ENCODE results near the gene NGFR.

NGFR gene

GRCh38 chr17:49456183-49456965, 38.7 kb upstream of the NGFR start:
- Histone ChIP-seq H3K4me1 (ENCODE audit: control insufficient read depth, insufficient read depth, low read length) (no peaks in the 10 kb centered on the region), H3K36me3 (ENCODE audit: control insufficient read depth in 2 of 2, insufficient read depth in 2 of 2, low read length in 2 of 2) (no peaks in the 10 kb centered on the region), H3K27ac (ENCODE audit: low read length) (no peak overlapping the region), H3K9ac (ENCODE audit: low read length in 2 of 2) (no peak overlapping the region), H3K9me3 (ENCODE audit: control insufficient read depth in 2 of 2, low read length in 2 of 2) (no peaks in the 10 kb centered on the region), H3K4me3 (ENCODE audit: low read length in 2 of 2) (no peak overlapping the region), H3K27me3 (ENCODE audit: control insufficient read depth in 1 of 2, insufficient read depth in 2 of 2, low read length in 2 of 2) (peaks cover 23% of the 10 kb centered on the region in 2 donors)

DNA sequence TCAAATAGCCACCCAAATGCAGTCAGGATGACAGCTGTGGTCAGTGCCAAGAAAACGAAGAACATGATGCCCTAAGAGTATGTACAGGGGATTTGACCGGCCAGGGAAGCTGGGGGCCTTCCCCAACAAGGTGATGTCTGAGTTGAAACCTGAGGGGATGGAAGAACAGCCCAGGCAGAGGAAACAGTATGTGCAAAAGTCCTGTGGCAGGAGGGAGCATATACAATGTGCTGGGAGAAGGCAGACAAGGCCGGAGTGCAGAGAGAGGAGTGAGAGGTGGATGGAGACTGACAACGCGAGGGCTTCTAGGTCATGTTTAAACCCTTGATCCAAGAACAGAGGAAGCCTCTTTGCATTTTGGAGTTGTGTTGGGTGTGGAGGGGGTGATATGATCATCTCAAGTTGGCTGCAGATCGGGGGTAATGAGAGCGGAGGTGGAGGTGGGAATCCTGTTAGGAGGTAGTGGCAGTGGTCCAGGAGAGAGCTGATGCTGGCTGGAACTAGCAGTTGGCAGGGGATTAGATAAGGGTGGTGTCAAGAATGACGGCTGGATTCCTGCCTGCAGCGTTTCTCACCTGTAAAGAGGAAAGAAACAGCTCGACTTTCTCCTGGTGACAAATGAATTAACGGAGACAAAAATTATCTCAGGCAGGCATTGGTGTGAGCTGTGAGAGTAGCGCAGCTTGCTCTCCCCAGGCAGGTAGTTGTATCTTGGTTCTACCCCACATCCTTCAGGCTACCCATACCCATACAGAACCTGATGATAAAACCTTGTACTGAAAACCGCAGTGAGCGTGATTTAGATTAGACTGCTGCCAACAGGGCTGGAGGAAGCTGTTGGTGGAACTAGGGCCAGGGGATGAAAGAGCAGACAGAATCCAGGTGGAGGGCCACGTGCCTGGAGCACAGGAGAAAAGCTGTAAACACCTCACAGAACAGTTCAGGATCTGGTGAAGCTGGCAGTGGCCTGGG, 37.2 kb upstream of the NGFR start:
- H3K27ac ChIP-seq (ENCODE audit: low read length): no peak overlapping the region
- H3K9ac ChIP-seq (ENCODE audit: low read length in 2 of 2): no peak overlapping the region
- H3K4me1 ChIP-seq (ENCODE audit: control insufficient read depth, insufficient read depth, low read length): no peaks in the 10 kb centered on the region
- H3K36me3 ChIP-seq (ENCODE audit: control insufficient read depth in 2 of 2, insufficient read depth in 2 of 2, low read length in 2 of 2): no peaks in the 10 kb centered on the region
- peaks cover 23 to 26% of the 10 kb centered on the region in 2 donors for H3K27me3 ChIP-seq (ENCODE audit: control insufficient read depth in 1 of 2, insufficient read depth in 2 of 2, low read length in 2 of 2)
- H3K9me3 ChIP-seq (ENCODE audit: control insufficient read depth in 2 of 2, low read length in 2 of 2): no peaks in the 10 kb centered on the region
- no peak overlapping the region for H3K4me3 ChIP-seq (ENCODE audit: low read length in 2 of 2)

GRCh38 chr17:49459401-49459984, 35.6 kb upstream of the NGFR start:
- H3K4me3 ChIP-seq (ENCODE audit: low read length in 2 of 2): no peak overlapping the region
- no peak overlapping the region for H3K27ac ChIP-seq (ENCODE audit: low read length)
- no peak overlapping the region for H3K9ac ChIP-seq (ENCODE audit: low read length in 2 of 2)
- H3K9me3 ChIP-seq (ENCODE audit: control insufficient read depth in 2 of 2, low read length in 2 of 2): peaks cover 6 to 7% of the 10 kb centered on the region in 2 donors
- H3K27me3 ChIP-seq (ENCODE audit: control insufficient read depth in 1 of 2, insufficient read depth in 2 of 2, low read length in 2 of 2): peaks cover 26 to 29% of the 10 kb centered on the region in 2 donors
- no peaks in the 10 kb centered on the region for H3K4me1 ChIP-seq (ENCODE audit: control insufficient read depth, insufficient read depth, low read length)
- H3K36me3 ChIP-seq (ENCODE audit: control insufficient read depth in 2 of 2, insufficient read depth in 2 of 2, low read length in 2 of 2): no peaks in the 10 kb centered on the region

- no peaks in the 10 kb centered on the region for H3K36me3 ChIP-seq (ENCODE audit: control insufficient read depth in 2 of 2, insufficient read depth in 2 of 2, low read length in 2 of 2)
- no peak overlapping the region for H3K9ac ChIP-seq (ENCODE audit: low read length in 2 of 2)
- no peak overlapping the region for H3K27ac ChIP-seq (ENCODE audit: low read length)
- H3K27me3 ChIP-seq (ENCODE audit: control insufficient read depth in 1 of 2, insufficient read depth in 2 of 2, low read length in 2 of 2): peaks cover 26 to 28% of the 10 kb centered on the region in 2 donors
- no peak overlapping the region for H3K4me3 ChIP-seq (ENCODE audit: low read length in 2 of 2)
- H3K9me3 ChIP-seq (ENCODE audit: control insufficient read depth in 2 of 2, low read length in 2 of 2): peaks cover 6 to 7% of the 10 kb centered on the region in 2 donors
- H3K4me1 ChIP-seq (ENCODE audit: control insufficient read depth, insufficient read depth, low read length): no peaks in the 10 kb centered on the region
These were observed 34.7 kb upstream of the NGFR start for GRCh38 chr17:49460401-49460800.

- Histone ChIP-seq H3K9ac (ENCODE audit: low read length in 2 of 2) (no peak overlapping the region), H3K27me3 (ENCODE audit: control insufficient read depth in 1 of 2, insufficient read depth in 2 of 2, low read length in 2 of 2) (peaks cover 28 to 31% of the 10 kb centered on the region in 2 donors), H3K27ac (ENCODE audit: low read length) (no peak overlapping the region), H3K4me1 (ENCODE audit: control insufficient read depth, insufficient read depth, low read length) (no peaks in the 10 kb centered on the region), H3K36me3 (ENCODE audit: control insufficient read depth in 2 of 2, insufficient read depth in 2 of 2, low read length in 2 of 2) (no peaks in the 10 kb centered on the region), H3K9me3 (ENCODE audit: control insufficient read depth in 2 of 2, low read length in 2 of 2) (peaks cover 6 to 7% of the 10 kb centered on the region in 2 donors), H3K4me3 (ENCODE audit: low read length in 2 of 2) (no peak overlapping the region)
These were observed 33.5 kb upstream of the NGFR start for GRCh38 chr17:49461580-49461979.

DNA sequence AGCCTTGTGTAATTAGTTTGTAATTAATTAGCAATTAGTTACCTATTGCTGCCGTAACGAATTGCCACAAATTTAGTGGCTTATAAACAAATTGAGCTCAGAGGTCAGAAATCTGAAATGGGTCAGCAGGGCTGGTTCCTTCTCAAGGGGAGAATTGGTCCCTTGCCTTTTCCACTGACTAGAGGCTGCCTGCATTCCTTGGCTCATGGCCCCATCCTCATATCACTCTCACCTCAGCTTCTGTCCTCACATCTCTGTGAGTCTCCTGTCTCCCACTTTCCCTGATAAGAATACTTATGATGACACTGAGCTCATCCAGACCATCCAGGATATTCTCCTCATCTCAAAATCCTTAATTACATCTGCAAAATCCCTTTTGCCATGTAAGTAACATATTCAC, 31.0 kb upstream of the NGFR start:
- Histone ChIP-seq H3K4me3 (ENCODE audit: low read length in 2 of 2) (no peak overlapping the region), H3K9me3 (ENCODE audit: control insufficient read depth in 2 of 2, low read length in 2 of 2) (peaks cover 6 to 7% of the 10 kb centered on the region in 2 donors), H3K27ac (ENCODE audit: low read length) (no peak overlapping the region), H3K36me3 (ENCODE audit: control insufficient read depth in 2 of 2, insufficient read depth in 2 of 2, low read length in 2 of 2) (no peaks in the 10 kb centered on the region), H3K9ac (ENCODE audit: low read length in 2 of 2) (no peak overlapping the region), H3K4me1 (ENCODE audit: control insufficient read depth, insufficient read depth, low read length) (no peaks in the 10 kb centered on the region), H3K27me3 (ENCODE audit: control insufficient read depth in 1 of 2, insufficient read depth in 2 of 2, low read length in 2 of 2) (peaks cover 24 to 27% of the 10 kb centered on the region in 2 donors)

- no peak overlapping the region for H3K9ac ChIP-seq (ENCODE audit: low read length in 2 of 2)
- no peaks in the 10 kb centered on the region for H3K36me3 ChIP-seq (ENCODE audit: control insufficient read depth in 2 of 2, insufficient read depth in 2 of 2, low read length in 2 of 2)
- no peak overlapping the region for H3K27ac ChIP-seq (ENCODE audit: low read length)
- H3K27me3 ChIP-seq (ENCODE audit: control insufficient read depth in 1 of 2, insufficient read depth in 2 of 2, low read length in 2 of 2): peaks cover 25 to 33% of the 10 kb centered on the region in 2 donors
- H3K4me1 ChIP-seq (ENCODE audit: control insufficient read depth, insufficient read depth, low read length): peaks cover 13% of the 10 kb centered on the region
- H3K9me3 ChIP-seq (ENCODE audit: control insufficient read depth in 2 of 2, low read length in 2 of 2): peaks cover 6 to 7% of the 10 kb centered on the region in 2 donors
- no peak overlapping the region for H3K4me3 ChIP-seq (ENCODE audit: low read length in 2 of 2)
These were observed 29.7 kb upstream of the NGFR start for GRCh38 chr17:49465331-49465903.

GRCh38 chr17:49466436-49466835, 28.7 kb upstream of the NGFR start:
- peaks cover 18 to 32% of the 10 kb centered on the region in 2 donors for H3K27me3 ChIP-seq (ENCODE audit: control insufficient read depth in 1 of 2, insufficient read depth in 2 of 2, low read length in 2 of 2)
- H3K4me3 ChIP-seq (ENCODE audit: low read length in 2 of 2): no peak overlapping the region
- H3K36me3 ChIP-seq (ENCODE audit: control insufficient read depth in 2 of 2, insufficient read depth in 2 of 2, low read length in 2 of 2): no peaks in the 10 kb centered on the region
- no peak overlapping the region for H3K27ac ChIP-seq (ENCODE audit: low read length)
- H3K9ac ChIP-seq (ENCODE audit: low read length in 2 of 2): no peak overlapping the region
- peaks cover 6 to 7% of the 10 kb centered on the region in 2 donors for H3K9me3 ChIP-seq (ENCODE audit: control insufficient read depth in 2 of 2, low read length in 2 of 2)
- peaks cover 17% of the 10 kb centered on the region for H3K4me1 ChIP-seq (ENCODE audit: control insufficient read depth, insufficient read depth, low read length)

DNA sequence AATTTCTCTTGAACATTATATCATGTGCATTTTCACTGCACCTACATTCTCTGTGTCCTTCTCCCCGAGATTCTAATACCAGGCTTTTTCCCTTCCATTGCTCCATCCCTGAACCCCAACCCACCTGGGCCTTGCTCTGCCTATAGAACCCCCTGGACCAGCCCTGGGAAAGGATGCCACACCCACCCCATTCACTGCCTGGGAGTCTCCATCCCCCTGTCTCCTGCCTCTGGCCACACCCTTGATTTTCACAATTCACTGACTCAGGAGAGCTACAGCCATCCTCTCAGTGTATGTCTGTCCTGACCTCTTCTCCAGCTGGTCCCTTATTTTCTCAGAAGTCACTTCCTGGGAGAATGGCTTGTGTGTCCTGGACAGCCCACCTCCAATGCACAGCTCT, 27.9 kb upstream of the NGFR start:
- no peak overlapping the region for H3K9ac ChIP-seq (ENCODE audit: low read length in 2 of 2)
- H3K27me3 ChIP-seq (ENCODE audit: control insufficient read depth in 1 of 2, insufficient read depth in 2 of 2, low read length in 2 of 2): peaks cover 21 to 38% of the 10 kb centered on the region in 2 donors
- H3K9me3 ChIP-seq (ENCODE audit: control insufficient read depth in 2 of 2, low read length in 2 of 2): peaks cover 6 to 7% of the 10 kb centered on the region in 2 donors

DNA sequence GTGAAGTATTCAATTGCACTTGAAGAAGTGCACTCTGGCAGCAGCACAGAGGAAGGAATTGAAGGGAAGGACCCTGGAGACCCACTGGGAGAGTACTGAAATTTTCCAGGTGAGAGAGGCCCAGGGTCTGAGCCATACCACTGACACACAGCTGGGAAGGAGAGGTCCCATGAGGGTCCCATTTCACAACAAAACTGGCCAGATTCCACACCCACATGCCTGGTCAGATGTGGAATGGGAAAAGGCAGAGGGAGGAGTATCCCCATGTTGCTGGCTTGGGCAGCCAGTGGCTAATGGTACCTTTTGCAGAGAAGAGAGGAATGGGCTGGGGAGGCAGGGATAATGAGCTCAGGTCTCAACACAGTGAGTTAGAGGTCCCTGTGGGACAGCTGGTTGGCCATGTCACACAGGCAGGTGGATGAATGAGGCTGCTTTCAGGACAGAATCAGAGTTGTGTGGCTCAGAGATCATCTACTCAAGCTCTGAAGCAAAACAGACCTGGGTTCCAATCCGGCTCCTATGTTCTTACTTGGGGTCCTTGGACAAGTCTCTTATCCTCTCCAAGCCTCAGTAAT, 26.2 kb upstream of the NGFR start:
- Histone ChIP-seq H3K9ac (ENCODE audit: low read length in 2 of 2) (no peak overlapping the region), H3K27me3 (ENCODE audit: control insufficient read depth in 1 of 2, insufficient read depth in 2 of 2, low read length in 2 of 2) (peaks cover 22 to 42% of the 10 kb centered on the region in 2 donors), H3K9me3 (ENCODE audit: control insufficient read depth in 2 of 2, low read length in 2 of 2) (peaks cover 3 to 4% of the 10 kb centered on the region in 2 donors), H3K4me3 (ENCODE audit: low read length in 2 of 2) (no peak overlapping the region), H3K27ac (ENCODE audit: low read length) (no peak overlapping the region), H3K36me3 (ENCODE audit: control insufficient read depth in 2 of 2, insufficient read depth in 2 of 2, low read length in 2 of 2) (no peaks in the 10 kb centered on the region), H3K4me1 (ENCODE audit: control insufficient read depth, insufficient read depth, low read length) (peaks cover 17% of the 10 kb centered on the region)

More for the DNA sequence above, 27.9 kb upstream of the NGFR start:
- H3K4me3 ChIP-seq (ENCODE audit: low read length in 2 of 2): no peak overlapping the region
- H3K27ac ChIP-seq (ENCODE audit: low read length): no peak overlapping the region
- peaks cover 17% of the 10 kb centered on the region for H3K4me1 ChIP-seq (ENCODE audit: control insufficient read depth, insufficient read depth, low read length)
- H3K36me3 ChIP-seq (ENCODE audit: control insufficient read depth in 2 of 2, insufficient read depth in 2 of 2, low read length in 2 of 2): no peaks in the 10 kb centered on the region

Data from stomach smooth muscle (tissue), 2 donors.